Breast epithelium (tissue), 3 donors: ENCODE measurements around the gene ROBO2.

Source experiments
- POLR2A ChIP-seq: fragments of 450-650 bp; IDR thresholded peaks from one replicate; pipeline ENCODE4 v1.6.1; 2016; ENCODE audit warnings: antibody characterized with exemption, mild to moderate bottlenecking, moderate library complexity
- POLR2AphosphoS5 ChIP-seq, 3 donors: sonication (generic); formaldehyde crosslinking; IDR thresholded peaks; one replicate each; pipeline ENCODE4 v1.6.1; 2017; ENCODE audit warnings: antibody characterized with exemption in 3 of 3
- TF ChIP-seq, protein P1 (sequence below), 3 donors: fragments of 450-650 bp; IDR thresholded peaks; one replicate each; pipeline ENCODE4 v1.5.1; 2016 to 2017; ENCODE audit warnings: antibody characterized with exemption in 3 of 3, mild to moderate bottlenecking in 3 of 3, moderate library complexity in 3 of 3

DNA sequence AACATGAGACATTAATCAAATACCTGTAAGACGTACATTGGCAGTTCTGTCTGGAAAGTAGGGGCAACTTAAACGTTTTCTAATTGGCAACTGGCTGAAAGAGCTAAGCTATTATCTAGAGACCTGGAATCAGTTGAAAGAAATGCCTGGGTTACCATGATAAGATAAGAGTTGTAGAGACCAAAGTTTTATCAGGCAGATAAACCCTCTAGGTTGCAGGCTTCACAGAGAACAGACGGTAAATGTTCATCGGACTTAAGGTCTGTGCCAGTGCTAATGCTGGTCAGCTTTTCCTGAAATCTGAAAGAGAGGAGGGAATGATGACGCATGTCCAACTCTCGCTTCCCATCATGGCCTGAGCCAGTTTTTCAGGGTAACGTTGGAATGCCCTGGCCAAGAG is 196.2 kb downstream of the ROBO2 start:
- TF ChIP-seq, protein P1, sequence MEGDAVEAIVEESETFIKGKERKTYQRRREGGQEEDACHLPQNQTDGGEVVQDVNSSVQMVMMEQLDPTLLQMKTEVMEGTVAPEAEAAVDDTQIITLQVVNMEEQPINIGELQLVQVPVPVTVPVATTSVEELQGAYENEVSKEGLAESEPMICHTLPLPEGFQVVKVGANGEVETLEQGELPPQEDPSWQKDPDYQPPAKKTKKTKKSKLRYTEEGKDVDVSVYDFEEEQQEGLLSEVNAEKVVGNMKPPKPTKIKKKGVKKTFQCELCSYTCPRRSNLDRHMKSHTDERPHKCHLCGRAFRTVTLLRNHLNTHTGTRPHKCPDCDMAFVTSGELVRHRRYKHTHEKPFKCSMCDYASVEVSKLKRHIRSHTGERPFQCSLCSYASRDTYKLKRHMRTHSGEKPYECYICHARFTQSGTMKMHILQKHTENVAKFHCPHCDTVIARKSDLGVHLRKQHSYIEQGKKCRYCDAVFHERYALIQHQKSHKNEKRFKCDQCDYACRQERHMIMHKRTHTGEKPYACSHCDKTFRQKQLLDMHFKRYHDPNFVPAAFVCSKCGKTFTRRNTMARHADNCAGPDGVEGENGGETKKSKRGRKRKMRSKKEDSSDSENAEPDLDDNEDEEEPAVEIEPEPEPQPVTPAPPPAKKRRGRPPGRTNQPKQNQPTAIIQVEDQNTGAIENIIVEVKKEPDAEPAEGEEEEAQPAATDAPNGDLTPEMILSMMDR (IDR thresholded peaks at IDR 0.05), result no peak
- no peak for TF ChIP-seq POLR2A
- no peak for TF ChIP-seq POLR2AphosphoS5 (IDR thresholded peaks at IDR 0.05)
